H1 (cell line): ENCODE data around the gene HK1. TPM values are rescaled to one million over a fixed set of nuclear protein-coding genes. Genes with fewer than 3 reads are reported as not detected.

Source experiments
- CTCF ChIA-PET: fragments of 300-600 bp; sonication (Branson Sonifier 250); formaldehyde crosslinking; loops from one replicate; lab custom pipeline; 2021; ENCODE audit not compliant: partially characterized antibody; lab: Charles Lee
- POLR2A ChIA-PET: fragments of 300-600 bp; sonication (Branson Sonifier 250); formaldehyde crosslinking; loops from one replicate; lab custom pipeline; 2021; ENCODE audit warnings: inconsistent platforms; ENCODE audit not compliant: partially characterized antibody; lab: Charles Lee
- DNase-seq, 2 experiments: peaks; one replicate each; pipeline versions ENCODE4 v3.0.0 to v3.0.0-alpha.2; 2010 to 2022; ENCODE audit warnings: low spot score in 2 of 2, low read depth in 1 of 2, mixed read lengths in 1 of 2
- FAIRE-seq: peaks from 2 replicates; lab custom pipeline; 2011; peaks lifted over from hg19 to GRCh38; lab: Jason Lieb, UNC
- H2AFZ ChIP-seq: 2 replicates; pipeline ENCODE4 v1.8.1; 2012; ENCODE audit warnings: low read length, inconsistent platforms
- H2AK5ac ChIP-seq: 2 replicates; pipeline ENCODE4 v1.6.1; 2013; ENCODE audit warnings: low read depth, low read length
- H2BK120ac ChIP-seq: replicated peaks from 2 replicates; pipeline ENCODE3; 2013; ENCODE audit warnings: low read depth, low read length, inconsistent platforms
- H2BK12ac ChIP-seq: 2 replicates; pipeline ENCODE4 v1.6.1; 2013; ENCODE audit warnings: low read depth, low read length
- H2BK15ac ChIP-seq: 2 replicates; pipeline ENCODE4 v1.6.1; 2013; ENCODE audit warnings: low read length
- H2BK20ac ChIP-seq: 2 replicates; pipeline ENCODE4 v1.6.1; 2013; ENCODE audit warnings: low read length
- H2BK5ac ChIP-seq: 2 replicates; pipeline ENCODE4 v1.6.1; 2013; ENCODE audit warnings: low read depth, low read length
- H3K14ac ChIP-seq: 2 replicates; pipeline ENCODE4 v1.6.1; 2013; ENCODE audit warnings: inconsistent platforms; ENCODE audit not compliant: insufficient read length
- H3K18ac ChIP-seq: 2 replicates; pipeline ENCODE4 v1.6.1; 2013; ENCODE audit warnings: low read length; ENCODE audit errors: extremely low read depth
- H3K23ac ChIP-seq: 2 replicates; pipeline ENCODE4 v1.6.1; 2013; ENCODE audit warnings: inconsistent platforms; ENCODE audit not compliant: insufficient read length
- H3K23me2 ChIP-seq: 2 replicates; pipeline ENCODE4 v1.6.1; 2013; ENCODE audit warnings: low read depth, low read length
- H3K27ac ChIP-seq: 2 replicates; pipeline ENCODE4 v1.6.1; 2011; ENCODE audit warnings: low read depth, low read length, inconsistent platforms
- H3K27me3 ChIP-seq, 4 experiments: replicated peaks in 1 of 4; 1 replicate in 1 of 4; 2 replicates in 3 of 4; pipeline versions ENCODE4 v1.6.1 to v1.8.1; 2011 to 2013; ENCODE audit warnings: low read length in 3 of 4, mild to moderate bottlenecking in 3 of 4, inconsistent platforms in 2 of 4, mixed read lengths in 2 of 4, moderate library complexity in 1 of 4; ENCODE audit not compliant: control insufficient read depth in 3 of 4, insufficient read depth in 3 of 4; ENCODE audit errors: extremely low read depth in 1 of 4
- H3K36me3 ChIP-seq, 4 experiments: 2 replicates each; pipeline versions ENCODE4 v1.6.1 to v1.8.1; 2011 to 2013; ENCODE audit warnings: mild to moderate bottlenecking in 4 of 4, low read length in 3 of 4, moderate library complexity in 2 of 4, control low read depth in 1 of 4, inconsistent platforms in 1 of 4; ENCODE audit not compliant: insufficient read depth in 4 of 4, control insufficient read depth in 2 of 4
- H3K4ac ChIP-seq: replicated peaks from 2 replicates; pipeline ENCODE3; 2013; ENCODE audit warnings: low read length, low read depth, mixed read lengths, inconsistent platforms; ENCODE audit not compliant: insufficient read length
- H3K4me1 ChIP-seq, 4 experiments: replicated peaks in 1 of 4; 1 replicate in 1 of 4; 2 replicates in 3 of 4; pipeline versions ENCODE4 v1.6.1 to v1.8.1; 2011 to 2013; ENCODE audit warnings: low read length in 3 of 4, inconsistent platforms in 2 of 4, mixed read lengths in 1 of 4; ENCODE audit not compliant: insufficient read depth in 4 of 4, control insufficient read depth in 3 of 4
- H3K4me2 ChIP-seq, 2 experiments: 2 replicates each; pipeline versions ENCODE4 v1.6.1 to v1.8.1; 2011 to 2013; ENCODE audit warnings: low read depth in 2 of 2, low read length in 2 of 2, control low read depth in 1 of 2, inconsistent platforms in 1 of 2, mild to moderate bottlenecking in 1 of 2; ENCODE audit not compliant: insufficient read depth in 1 of 2
- H3K4me3 ChIP-seq, 4 experiments: fragments of 200-600, 300-600 bp in 1 of 4; sonication (generic), shearing (Covaris generic), sonication (Bioruptor Twin) in 1 of 4; 2 replicates each; pipeline versions ENCODE4 v1.5.1 to v1.8.1; 2011 to 2016; ENCODE audit warnings: low read length in 4 of 4, low read depth in 3 of 4, control low read depth in 2 of 4, inconsistent platforms in 2 of 4, mild to moderate bottlenecking in 2 of 4, mixed read lengths in 1 of 4, moderate library complexity in 1 of 4; ENCODE audit not compliant: insufficient read depth in 2 of 4; ENCODE audit errors: extremely low read depth in 1 of 4
- H3K56ac ChIP-seq: replicated peaks from 2 replicates; pipeline ENCODE3; 2013; ENCODE audit warnings: low read depth, mild to moderate bottlenecking, mixed read lengths, low read length, inconsistent platforms; ENCODE audit not compliant: insufficient read length
- H3K79me1 ChIP-seq: 2 replicates; pipeline ENCODE4 v1.6.1; 2013; ENCODE audit warnings: low read depth, low read length, control low read depth
- H3K79me2 ChIP-seq, 2 experiments: 2 replicates each; pipeline versions ENCODE4 v1.6.1 to v1.8.1; 2012 to 2013; ENCODE audit warnings: low read length in 2 of 2, mild to moderate bottlenecking in 2 of 2, inconsistent platforms in 1 of 2; ENCODE audit not compliant: insufficient read depth in 2 of 2, control insufficient read depth in 1 of 2
- H3K9ac ChIP-seq, 4 experiments: replicated peaks in 1 of 4; 1 replicate in 1 of 4; 2 replicates in 3 of 4; pipeline versions ENCODE4 v1.6.1 to v1.8.1; 2011 to 2013; ENCODE audit warnings: low read depth in 3 of 4, low read length in 3 of 4, control low read depth in 2 of 4, mild to moderate bottlenecking in 2 of 4, moderate library complexity in 2 of 4, inconsistent platforms in 1 of 4; ENCODE audit errors: extremely low read depth in 1 of 4
- H3K9me3 ChIP-seq, 2 experiments: 2 replicates each; pipeline versions ENCODE4 v1.6.1 to v1.8.1; 2012 to 2013; ENCODE audit warnings: mild to moderate bottlenecking in 2 of 2, moderate library complexity in 2 of 2, control low read depth in 1 of 2, inconsistent platforms in 1 of 2, low read depth in 1 of 2, low read length in 1 of 2, mixed read lengths in 1 of 2; ENCODE audit not compliant: insufficient read depth in 2 of 2
- H4K20me1 ChIP-seq, 2 experiments: replicated peaks in 1 of 2; 2 replicates each; pipeline versions ENCODE3 to v1.8.1; 2011 to 2013; ENCODE audit warnings: inconsistent platforms in 2 of 2, low read length in 2 of 2, mild to moderate bottlenecking in 1 of 2; ENCODE audit not compliant: insufficient read depth in 2 of 2, control insufficient read depth in 1 of 2
- H4K5ac ChIP-seq: 2 replicates; pipeline ENCODE4 v1.6.1; 2013; ENCODE audit warnings: low read length, low read depth, mixed read lengths, inconsistent platforms; ENCODE audit not compliant: insufficient read length
- H4K8ac ChIP-seq: 2 replicates; pipeline ENCODE4 v1.8.0; 2013; ENCODE audit warnings: mild to moderate bottlenecking, moderate library complexity, low read length, inconsistent platforms; ENCODE audit not compliant: insufficient read depth; ENCODE audit errors: extremely low read depth
- H4K91ac ChIP-seq: replicated peaks from 2 replicates; pipeline ENCODE3; 2013; ENCODE audit warnings: low read length, mixed read lengths, inconsistent platforms; ENCODE audit not compliant: insufficient read length
- JUND ChIP-seq: IDR thresholded peaks from 2 replicates; pipeline ENCODE4 v1.6.1; 2011; ENCODE audit warnings: mild to moderate bottlenecking, improper control_type of control experiment, low read length
- RAD21 ChIP-seq, 2 experiments: IDR thresholded peaks in 1 of 2; conservative IDR thresholded peaks in 1 of 2; 2 replicates each; pipeline ENCODE4 v1.6.1; 2011; ENCODE audit warnings: low read depth in 2 of 2, low read length in 2 of 2, improper control_type of control experiment in 1 of 2, inconsistent platforms in 1 of 2, mild to moderate bottlenecking in 1 of 2, moderate library complexity in 1 of 2
- TAF7 ChIP-seq: optimal IDR thresholded peaks from 2 replicates; pipeline ENCODE3; 2011; ENCODE audit warnings: low read depth, mild to moderate bottlenecking, inconsistent platforms, low read length, moderate library complexity, borderline replicate concordance
- TEAD4 ChIP-seq: IDR thresholded peaks from 2 replicates; pipeline ENCODE4 v1.6.1; 2012; ENCODE audit warnings: low read depth, low read length, inconsistent platforms, mixed read lengths
- WGBS, 2 experiments: shearing (Covaris generic) in 1 of 2; methylation state at CpG; one replicate each; pipeline versions ENCODE4 v1.1.6 to v1.1.7; 2013 to 2015; ENCODE audit warnings: low lambda C conversion rate in 2 of 2, mixed read lengths in 2 of 2, inconsistent platforms in 1 of 2, low coverage in 1 of 2, missing lambda C conversion rate in 1 of 2; ENCODE audit not compliant: insufficient replicate concordance in 2 of 2, insufficient coverage in 1 of 2, insufficient read length in 1 of 2; ENCODE audit errors: extremely low coverage in 1 of 2, missing lambda C conversion rate in 1 of 2; 5-methylcytosine and 5-hydroxymethylcytosine counted together
- polyA plus RNA-seq, 7 experiments: library from polyadenylated mRNA; depleted of rRNA in 3 of 7; stranded (reverse) in 5 of 7; unstranded in 2 of 7; fragments of >200 nt in 5 of 7; fragments of 200-250 nt in 2 of 7; gene quantifications; 1 replicate in 5 of 7; 2 replicates in 1 of 7; 4 replicates in 1 of 7; pipeline versions ENCODE4 v1.2.1 to v1.2.3, GENCODE V29; 2011 to 2013; ENCODE audit warnings: missing spikeins in 2 of 7, mixed read lengths in 2 of 7
- total RNA-seq: library from RNA; stranded (reverse); fragmentation: NEBNext Ultra II Directional; extraction: Animal tissue kit (Norgen Biotek cat#: 25700); gene quantifications from 2 replicates; pipeline ENCODE4 v1.2.1, GENCODE V29; 2021
- TF ChIP-seq, protein P1 (sequence below), 3 experiments: IDR thresholded peaks; 1 replicate in 2 of 3; 2 replicates in 1 of 3; pipeline versions ENCODE4 v1.5.1 to v1.6.1; 2011; ENCODE audit warnings: low read length in 3 of 3, mild to moderate bottlenecking in 3 of 3, inconsistent platforms in 2 of 3, low read depth in 1 of 3, moderate library complexity in 1 of 3; ENCODE audit not compliant: insufficient read depth in 1 of 3; ENCODE audit errors: control extremely low read depth in 1 of 3

HK1 gene
- total and polyA plus RNA-seq, 2 of the 8 experiments (the other 6 are each of a cell fraction or from before 2014, with no cell fraction given), result 55.8 to 247 TPM

DNA sequence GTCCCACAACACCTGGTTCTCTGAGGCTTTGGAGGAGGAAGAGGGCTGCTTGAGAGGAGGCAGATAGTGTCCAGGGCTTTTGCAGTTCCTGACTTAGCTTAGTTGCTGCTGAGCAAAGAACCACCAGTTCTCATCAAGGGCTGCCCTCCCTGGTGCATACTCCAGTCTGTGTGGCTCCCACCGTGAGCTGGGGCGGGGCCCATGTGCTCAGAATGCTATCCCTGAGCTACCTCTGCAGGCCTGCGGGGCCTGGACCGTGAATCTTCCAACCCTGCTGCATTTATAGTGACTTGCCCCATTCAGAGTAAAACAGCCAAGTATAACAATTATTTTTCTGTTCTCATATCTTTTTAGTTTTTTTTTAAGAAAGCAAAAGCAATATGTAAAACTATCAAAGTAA lies 89.2 kb downstream of the HK1 start:
- H3K36me3 ChIP-seq, result peaks cover 8 to 58% (median 42%) of the 10 kb centered on the region in 4 experiments
- no peak overlapping the region for H2AFZ ChIP-seq
- H3K79me2 ChIP-seq, result peaks cover 0 to 10% of the 10 kb centered on the region in 2 experiments; a peak in 1 of 4 replicates
- peaks cover 2 to 5% of the 10 kb centered on the region in 2 experiments for H4K20me1 ChIP-seq
- H2BK12ac ChIP-seq, result no peak overlapping the region
- TF ChIP-seq, protein P1, sequence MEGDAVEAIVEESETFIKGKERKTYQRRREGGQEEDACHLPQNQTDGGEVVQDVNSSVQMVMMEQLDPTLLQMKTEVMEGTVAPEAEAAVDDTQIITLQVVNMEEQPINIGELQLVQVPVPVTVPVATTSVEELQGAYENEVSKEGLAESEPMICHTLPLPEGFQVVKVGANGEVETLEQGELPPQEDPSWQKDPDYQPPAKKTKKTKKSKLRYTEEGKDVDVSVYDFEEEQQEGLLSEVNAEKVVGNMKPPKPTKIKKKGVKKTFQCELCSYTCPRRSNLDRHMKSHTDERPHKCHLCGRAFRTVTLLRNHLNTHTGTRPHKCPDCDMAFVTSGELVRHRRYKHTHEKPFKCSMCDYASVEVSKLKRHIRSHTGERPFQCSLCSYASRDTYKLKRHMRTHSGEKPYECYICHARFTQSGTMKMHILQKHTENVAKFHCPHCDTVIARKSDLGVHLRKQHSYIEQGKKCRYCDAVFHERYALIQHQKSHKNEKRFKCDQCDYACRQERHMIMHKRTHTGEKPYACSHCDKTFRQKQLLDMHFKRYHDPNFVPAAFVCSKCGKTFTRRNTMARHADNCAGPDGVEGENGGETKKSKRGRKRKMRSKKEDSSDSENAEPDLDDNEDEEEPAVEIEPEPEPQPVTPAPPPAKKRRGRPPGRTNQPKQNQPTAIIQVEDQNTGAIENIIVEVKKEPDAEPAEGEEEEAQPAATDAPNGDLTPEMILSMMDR (IDR thresholded peaks at IDR 0.05; ENCODE audit: control extremely low read depth in 1 of 3, insufficient read depth in 1 of 3, low read depth in 1 of 3, low read length in 3 of 3), result no peak
- TF ChIP-seq TEAD4, result no peak
- no peak for TF ChIP-seq JUND
- peak in 1 of 2 experiments; percentile 30; a peak in 1 of 4 replicates for TF ChIP-seq RAD21 (IDR thresholded peaks at IDR 0.05 in 1 of 2, conservative IDR thresholded peaks at IDR 0.05 in 1 of 2; ENCODE audit: low read depth in 2 of 2, low read length in 2 of 2)
- no peak for TF ChIP-seq TAF7
- no peak overlapping the region for H4K5ac ChIP-seq
- no peak overlapping the region for H3K9ac ChIP-seq
- H2BK15ac ChIP-seq, result no peak overlapping the region
- H4K91ac ChIP-seq, result no peak overlapping the region
- H2AK5ac ChIP-seq, result no peak overlapping the region
- DNase-seq, result no peak
- ChIA-PET CTCF (interaction anchor here (0.6 to 4.9 kb wide), 9 partner anchors 8 to 1263 kb away, joined by 3 to 24 read pairs (median 3); no protein-coding TSS in a partner anchor), POLR2A (no interaction called here)
- no peak overlapping the region for H3K23ac ChIP-seq
- H3K27me3 ChIP-seq, result no peaks in the 10 kb centered on the region
- no peak overlapping the region for H2BK20ac ChIP-seq
- H3K4me2 ChIP-seq, result no peak overlapping the region
- no peak overlapping the region for H3K56ac ChIP-seq
- H3K4me3 ChIP-seq, result no peak overlapping the region
- peak overlapping the region; percentile 31; the same call in 1 of the 2 replicates for H4K8ac ChIP-seq
- 0 out of 7 replicates have a peak, but pooled peaks cover 0 to 2% (median 0%) of the 10 kb centered on the region in 4 experiments for H3K4me1 ChIP-seq
- H3K79me1 ChIP-seq, result peaks cover 6% of the 10 kb centered on the region; the same call in 1 of the 2 replicates
- no peak overlapping the region for H3K18ac ChIP-seq
- H3K4ac ChIP-seq, result no peak overlapping the region
- H3K27ac ChIP-seq, result peak overlapping the region; percentile 29; the same call in 1 of the 2 replicates
- no peaks in the 10 kb centered on the region for H3K9me3 ChIP-seq
- no peak for FAIRE-seq
- H2BK5ac ChIP-seq, result peak overlapping the region; percentile 38; the same call in 1 of the 2 replicates
- H2BK120ac ChIP-seq, result no peak overlapping the region
- H3K23me2 ChIP-seq, result no peaks in the 10 kb centered on the region
- peak overlapping the region; percentile 51 for H3K14ac ChIP-seq
- 79% methylated on average over 4 of the region's 4 CpGs; no CpG with 5 or more reads in 1 of the 2 experiments for WGBS, 2 experiments
